ENCODE results near the gene ICA1. TPM values are rescaled to one million over a fixed set of nuclear protein-coding genes. Genes with fewer than 3 reads are reported as not detected.

ICA1 gene
- total RNA-seq, 1 donor from 2014 or later, result 74.6 TPM

DNA sequence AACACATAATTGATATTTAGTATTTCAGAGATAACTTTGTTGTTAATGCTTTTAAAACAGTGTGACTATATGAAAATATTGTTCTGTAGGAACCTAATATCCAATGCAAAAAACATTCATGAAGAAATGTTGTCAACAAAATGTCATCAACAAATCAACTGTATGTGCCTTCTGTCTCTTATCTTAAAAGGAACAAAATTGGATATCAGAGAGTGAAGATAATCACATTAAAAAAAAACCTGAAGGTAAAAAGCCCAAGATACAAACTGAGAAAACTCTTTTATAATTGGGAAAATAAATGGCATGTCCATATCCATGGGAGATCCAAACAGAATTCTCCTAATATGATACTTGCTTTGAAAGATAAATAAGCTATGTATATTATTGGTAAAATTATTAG lies 33.9 kb downstream of the ICA1 start:
- no peak for DNase-seq (ENCODE audit: low spot score)

DNA sequence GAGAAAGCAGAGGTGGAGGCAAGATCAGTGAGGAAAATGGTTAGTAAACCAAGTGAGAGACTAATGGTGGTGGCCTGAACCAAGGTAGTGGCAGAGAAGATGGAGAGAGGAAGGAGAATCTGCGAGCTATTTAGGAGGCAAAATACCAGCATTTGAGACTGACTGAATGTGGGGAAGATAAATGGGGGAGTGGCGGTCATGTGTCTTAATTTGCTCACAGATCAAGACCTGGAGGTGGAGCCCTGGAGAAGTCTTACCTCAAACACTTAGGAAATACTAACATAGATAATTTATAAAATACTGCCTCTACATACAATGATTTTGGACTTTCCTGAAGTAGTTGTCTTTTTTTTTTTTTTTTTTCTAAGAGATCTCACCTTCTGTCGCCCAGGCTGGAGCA lies 34.7 kb downstream of the ICA1 start:
- DNase-seq (ENCODE audit: low spot score), result no peak

DNA sequence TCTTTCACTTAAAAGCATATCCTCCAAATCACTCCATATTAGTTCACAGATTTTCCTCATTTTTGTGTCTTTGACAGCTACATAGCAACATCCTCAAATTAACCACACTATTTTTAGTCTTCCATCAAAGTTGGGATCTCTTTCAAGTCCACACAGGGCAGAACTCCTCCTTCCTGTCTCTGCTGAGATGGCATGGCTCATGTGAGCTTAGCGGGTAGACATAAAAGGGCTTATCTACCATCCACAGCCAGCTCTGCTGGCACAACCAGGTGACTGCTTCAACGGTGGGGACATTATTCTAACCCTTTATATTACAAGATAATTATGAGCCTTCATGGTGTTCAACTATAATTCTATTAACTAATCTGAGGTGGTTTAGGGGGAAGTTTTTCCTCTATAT lies 35.5 kb downstream of the ICA1 start:
- DNase-seq (ENCODE audit: low spot score), result no peak

DNA sequence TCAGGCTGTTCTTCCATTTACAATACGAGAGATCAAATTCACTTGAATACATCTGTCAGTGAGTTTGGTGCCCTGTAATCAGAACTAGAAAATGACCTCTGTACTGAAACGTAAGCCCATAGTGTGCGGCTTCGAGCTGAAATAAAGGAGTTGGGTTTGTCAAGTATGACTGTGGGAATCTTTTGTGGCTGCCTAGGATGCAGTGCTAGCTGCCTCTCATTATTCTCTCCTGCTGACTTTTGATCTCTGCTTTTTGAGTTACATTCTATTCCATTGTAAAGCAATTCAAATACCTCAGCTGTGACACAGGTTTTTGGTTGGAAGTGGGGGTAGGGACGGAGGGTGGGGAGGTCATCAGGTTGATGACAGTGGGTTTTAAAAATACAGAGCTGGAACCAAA lies 40.4 kb downstream of the ICA1 start:
- DNase-seq (ENCODE audit: low spot score), result no peak

DNA sequence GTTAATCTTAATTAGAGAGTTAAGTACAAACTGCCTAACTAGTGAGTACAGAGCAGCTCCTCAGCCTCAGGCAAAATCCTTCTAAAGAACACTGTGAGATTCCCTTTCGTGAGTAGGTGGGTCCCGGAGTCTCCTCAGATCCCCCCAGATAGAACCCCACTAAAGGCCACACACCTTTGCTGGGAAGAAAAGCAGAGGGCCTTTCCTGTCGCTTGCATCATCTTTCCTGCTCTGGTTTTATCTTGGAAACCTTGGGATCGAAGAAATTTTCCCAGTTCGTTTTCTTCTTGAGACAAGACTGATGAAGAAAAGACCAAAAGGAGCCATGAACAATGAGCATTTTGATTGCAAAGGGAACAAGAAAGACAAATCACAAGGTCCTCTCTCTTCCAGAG lies 40.9 kb downstream of the ICA1 start:
- no peak for DNase-seq (ENCODE audit: low spot score)

DNA sequence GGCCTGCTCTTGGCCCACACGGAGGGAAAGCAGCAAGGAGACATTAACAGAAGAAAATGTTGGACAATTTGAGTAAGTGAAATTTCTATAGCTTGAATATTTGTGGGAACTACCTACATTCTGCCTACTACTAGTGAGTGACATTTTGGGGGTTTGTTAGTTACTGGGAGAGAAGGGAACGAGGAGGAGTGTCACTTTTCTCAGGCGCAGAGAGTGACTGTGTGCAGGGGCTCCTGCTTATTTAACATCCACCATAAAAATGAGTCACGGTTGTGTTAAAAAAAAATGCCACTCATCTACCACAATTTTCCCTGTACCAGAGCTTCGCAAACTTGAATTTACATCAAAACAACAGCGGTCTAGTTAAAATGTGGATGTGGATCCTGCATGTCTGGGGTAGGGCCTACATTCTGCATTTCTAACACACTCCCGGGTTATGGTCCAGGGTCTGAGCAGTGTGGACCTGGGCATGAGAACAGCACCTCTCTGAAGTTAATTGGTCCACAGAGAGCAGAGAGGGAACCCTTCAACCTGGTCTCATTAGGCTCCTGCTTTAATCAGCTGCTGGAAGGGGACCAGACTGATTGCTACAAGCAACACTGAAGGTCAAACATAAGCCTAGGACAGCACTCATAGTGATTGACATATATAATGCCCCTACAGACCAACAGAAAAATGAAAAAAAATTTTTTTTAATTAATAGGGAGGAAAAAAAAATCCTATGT lies 41.4 kb downstream of the ICA1 start:
- no peak for DNase-seq (ENCODE audit: low spot score)

DNA sequence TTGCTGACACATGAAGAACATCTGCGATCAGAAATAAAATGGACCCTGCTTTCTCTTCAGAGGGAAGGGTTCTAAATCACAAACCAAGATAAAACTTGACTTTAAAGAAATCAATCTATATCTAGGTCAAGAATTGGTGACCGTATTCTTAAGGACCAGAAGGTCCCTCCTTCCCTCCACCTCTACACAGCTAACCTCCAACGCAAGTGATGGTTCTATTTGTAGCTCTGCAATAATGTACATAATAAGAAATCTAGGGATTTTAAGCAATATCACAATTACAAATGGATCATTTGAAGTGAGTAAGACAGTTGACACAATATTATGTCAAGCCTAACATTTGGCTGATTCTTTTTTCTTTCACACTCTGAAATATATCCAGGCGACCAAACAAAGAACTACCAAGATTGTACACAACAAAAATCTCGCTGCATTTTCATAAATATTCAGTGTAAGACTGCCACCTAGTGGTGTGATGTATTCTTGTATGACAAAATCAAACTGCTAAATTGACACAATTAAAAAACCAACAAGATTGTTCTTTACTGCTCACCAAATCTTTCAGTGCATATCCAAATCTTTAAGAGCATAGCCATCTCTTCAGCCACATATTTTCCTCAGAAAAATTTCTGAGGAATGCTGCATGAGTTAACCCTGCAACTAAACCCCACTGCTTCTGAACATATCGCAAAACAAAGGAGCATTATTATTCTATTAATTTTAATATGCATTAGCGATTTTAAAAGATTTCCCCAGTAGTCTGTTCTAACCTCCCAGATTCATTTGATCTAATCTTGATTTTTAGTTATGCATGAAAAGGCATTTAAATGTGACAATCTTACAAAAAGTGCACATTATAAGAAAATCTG lies 44.5 kb downstream of the ICA1 start:
- no peak for DNase-seq (ENCODE audit: low spot score)

DNA sequence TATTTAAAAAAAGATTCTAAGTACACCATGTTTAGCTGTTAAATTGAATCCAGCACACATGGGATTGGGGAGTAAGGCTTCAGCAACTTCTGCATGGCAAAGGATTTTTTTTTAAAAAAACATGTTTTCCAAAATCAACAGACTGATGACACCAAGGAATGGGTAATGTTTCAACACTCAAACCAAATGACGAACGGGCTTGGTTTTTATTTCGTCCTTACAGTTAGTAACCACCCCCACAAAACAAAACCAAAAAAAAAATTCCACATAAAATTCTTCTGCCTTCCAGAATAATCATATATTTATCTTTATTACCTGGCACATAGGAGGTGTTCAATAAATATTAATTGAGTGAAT lies 45.7 kb downstream of the ICA1 start:
- no peak for DNase-seq (ENCODE audit: low spot score)

DNA sequence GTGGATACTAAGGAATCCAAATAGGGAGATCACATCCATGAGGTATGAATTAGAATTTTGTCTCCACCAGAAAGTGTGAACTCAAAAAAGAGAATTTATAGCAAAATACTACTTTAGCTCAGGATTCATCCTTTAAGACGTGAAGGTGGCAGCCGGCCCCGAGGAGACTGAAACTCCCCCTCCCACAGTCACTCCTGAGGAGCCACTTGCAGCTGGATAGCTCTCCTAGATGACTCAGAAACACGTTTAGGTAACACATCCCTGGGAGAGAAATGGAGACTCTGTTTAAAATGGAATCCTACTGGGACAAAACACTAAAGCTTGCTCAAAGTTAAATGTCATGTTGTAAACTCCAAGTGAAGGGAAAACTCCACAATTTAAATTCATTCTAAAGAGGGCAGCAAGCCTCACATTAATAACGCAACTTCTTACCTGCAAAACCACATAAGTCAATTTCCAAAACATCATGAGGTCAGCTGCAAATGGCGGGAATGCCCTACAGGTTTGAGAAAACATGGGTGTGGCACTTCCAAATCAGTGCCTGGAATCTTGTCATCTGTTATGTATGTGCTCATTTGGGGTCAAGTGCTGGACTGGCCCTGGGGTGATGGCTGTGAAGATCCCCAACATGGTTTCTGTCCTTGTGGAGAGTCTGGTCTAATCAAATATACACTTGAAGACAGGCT lies 46.2 kb downstream of the ICA1 start:
- no peak for DNase-seq (ENCODE audit: low spot score)

DNA sequence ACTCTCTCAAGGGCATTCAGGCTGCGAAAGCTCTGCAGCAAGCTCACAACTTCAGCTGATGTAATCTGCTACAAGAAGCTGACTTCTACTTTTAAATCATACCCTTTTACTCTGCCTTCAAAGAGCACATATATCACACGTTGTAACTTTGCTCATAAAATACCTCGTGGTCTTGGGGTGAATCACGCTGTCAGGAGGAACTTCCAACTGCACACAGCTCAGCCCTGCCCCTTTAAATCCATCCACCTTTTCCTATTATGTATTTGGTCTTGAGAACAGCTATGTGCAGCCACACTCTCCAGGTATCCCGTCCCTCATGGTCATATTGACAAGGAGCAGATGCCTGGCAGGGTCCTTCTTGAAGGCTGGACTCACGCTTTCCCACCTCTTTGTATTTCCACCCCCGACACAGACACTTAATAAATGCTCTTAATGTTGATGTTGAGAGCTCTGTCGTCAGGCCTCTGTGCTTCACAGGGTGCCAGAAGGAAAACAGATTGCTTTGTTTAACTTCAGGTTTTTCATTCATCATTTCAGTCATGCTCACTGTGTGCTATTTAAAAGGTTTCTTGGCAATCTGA lies 47.6 kb downstream of the ICA1 start:
- no peak for DNase-seq (ENCODE audit: low spot score)

DNA sequence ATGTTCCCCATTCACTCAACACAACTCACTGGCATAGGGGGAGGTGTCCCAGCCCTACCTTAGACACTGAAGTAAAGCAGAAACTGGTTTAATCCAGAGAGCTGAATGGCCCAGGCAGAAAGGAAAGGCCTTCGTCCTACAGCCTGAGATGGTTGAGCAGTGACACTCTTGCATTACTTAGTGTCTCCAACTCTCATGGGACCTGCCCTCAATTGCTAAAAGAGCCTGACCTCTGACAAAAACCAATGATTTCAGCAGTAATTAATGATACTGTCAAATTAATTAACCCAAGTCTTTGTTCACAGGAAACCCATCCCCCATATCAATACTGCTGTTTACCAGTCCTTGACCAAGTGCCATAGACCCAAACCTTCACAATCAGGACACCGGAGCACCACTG lies 48.6 kb downstream of the ICA1 start:
- DNase-seq (ENCODE audit: low spot score), result no peak

DNA sequence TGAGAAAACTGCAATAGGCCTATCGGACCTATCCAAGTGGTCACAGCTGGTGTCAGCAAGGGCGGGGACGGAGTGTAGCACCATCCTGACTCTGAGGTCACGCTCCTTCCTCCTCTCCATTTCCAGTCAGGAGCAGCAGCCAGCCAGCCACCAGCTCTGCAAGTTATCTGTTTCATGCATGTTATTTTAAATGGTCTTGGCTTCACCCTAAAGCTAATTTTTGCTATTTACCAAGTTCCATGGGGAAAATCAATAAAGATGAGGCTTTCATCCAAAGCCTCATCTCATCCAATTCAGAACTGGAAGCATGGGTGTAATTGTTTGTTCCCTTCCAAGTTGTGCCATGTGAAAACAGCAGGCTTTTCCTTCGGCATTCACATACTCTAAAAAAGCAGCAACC lies 49.3 kb downstream of the ICA1 start:
- DNase-seq (ENCODE audit: low spot score), result no peak

DNA sequence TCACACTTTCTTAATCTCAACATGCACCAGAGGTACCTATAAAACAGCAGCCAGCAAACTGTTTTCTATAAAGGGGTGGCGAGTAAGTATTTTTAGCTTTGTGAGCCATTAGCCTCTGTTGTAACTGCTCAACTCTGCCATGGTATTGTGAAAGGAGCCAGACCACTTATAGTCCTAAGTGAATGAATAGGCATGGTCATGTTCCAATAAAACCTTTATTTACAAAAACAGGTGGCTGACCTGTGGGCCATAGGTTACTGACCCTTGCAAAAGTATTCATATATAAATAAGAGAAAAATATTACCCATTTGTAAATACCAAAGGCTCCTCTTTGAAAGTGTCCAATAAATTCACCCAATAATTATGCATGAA lies 50.3 kb downstream of the ICA1 start:
- no peak for DNase-seq (ENCODE audit: low spot score)

DNA sequence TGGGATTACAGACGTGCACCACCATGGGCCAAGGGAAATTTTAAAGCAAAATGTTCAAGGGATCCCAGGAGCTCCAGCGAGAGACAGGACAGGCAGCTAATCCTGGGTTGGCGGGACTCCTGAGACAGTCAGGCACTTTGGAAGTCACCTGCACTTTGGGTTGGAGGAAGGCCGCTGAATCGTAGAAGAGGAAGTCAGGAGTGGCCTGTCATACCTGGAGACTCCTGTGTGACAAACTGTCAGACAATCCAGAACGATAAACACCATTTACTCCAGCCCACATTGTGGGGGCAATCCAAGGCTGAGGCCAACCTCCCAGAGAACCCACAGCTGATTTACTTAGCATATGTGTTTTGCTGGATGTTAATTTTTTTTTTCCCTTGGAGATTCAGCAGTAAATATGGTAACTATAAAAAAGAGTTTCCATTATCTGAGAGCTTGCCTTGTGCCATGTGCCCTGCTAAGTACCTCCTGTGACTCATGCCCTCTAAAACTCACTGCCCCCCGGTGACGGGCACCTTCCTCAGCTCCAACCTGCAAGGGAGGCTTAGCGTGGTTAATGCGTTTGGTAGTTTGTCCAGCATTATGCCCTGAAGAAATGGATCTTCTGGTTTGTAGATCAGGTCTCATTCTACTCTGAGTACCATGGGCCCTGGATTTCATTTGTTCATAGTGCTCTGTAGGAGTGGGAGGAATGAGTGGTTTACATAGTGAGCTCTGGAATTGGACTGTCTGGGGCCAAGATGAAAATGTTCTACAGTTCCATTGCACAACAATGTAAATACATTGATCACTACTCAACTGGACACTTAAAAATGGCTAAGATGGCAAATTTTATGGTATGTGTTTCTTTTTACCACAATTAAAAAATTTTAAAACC lies 50.9 kb downstream of the ICA1 start:
- DNase-seq (ENCODE audit: low spot score), result no peak

DNA sequence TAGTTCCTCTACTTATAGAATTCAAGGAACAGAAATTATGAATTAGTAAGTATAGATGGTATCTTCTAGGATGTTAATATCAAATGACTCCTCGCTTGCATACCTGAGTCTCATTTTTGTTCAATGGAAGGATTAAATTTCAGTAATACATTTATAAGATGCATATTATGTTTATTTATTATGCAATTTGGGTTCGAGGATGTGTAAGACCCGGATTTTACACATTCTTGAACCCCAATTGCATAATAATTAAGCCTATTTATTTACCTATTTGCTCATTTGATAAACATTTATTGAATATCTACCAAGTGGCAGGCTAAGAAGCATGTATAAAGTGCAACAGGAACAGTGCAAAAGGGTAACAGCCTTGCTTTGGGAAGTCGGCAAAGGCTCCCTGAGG lies 52.6 kb downstream of the ICA1 start:
- DNase-seq (ENCODE audit: low spot score), result no peak

DNA sequence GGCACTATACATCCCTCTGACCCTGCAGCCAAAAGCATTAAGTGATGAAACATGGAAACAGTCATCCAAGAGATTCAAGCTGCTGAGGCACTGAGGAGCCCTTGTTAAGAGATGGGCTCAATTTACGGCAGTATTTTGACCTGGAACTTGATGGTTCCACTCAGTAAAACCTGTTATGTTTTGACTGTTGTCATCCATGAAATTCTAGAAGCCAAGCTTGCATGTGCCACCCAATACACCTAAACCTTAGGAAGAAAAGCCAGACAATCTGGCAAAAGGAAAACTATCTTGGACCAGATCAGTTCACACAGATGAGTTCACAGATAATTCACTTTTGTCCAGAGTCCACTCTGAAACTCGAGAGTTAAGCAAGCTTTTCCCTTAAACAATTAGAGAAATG lies 53.2 kb downstream of the ICA1 start:
- no peak for DNase-seq (ENCODE audit: low spot score)

DNA sequence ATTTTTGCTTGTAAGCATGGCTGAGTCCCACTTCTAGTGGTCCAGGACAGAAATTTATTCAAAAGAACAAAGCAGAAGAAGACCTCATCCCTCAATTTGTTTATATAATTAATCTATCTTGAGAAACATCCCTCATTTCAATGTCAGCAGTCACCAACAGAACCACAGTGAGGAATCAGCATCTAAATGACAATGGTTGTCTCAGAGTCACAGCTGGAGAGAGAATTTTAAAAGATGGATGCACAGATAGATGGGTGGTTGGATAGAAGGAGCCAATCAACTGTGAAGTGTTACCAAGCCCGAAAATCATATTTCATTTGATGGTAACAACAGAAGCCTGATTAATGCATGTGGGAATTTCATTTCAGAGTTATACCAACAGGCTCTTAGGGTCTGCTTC lies 55.0 kb downstream of the ICA1 start:
- no peak for DNase-seq (ENCODE audit: low spot score)

DNA sequence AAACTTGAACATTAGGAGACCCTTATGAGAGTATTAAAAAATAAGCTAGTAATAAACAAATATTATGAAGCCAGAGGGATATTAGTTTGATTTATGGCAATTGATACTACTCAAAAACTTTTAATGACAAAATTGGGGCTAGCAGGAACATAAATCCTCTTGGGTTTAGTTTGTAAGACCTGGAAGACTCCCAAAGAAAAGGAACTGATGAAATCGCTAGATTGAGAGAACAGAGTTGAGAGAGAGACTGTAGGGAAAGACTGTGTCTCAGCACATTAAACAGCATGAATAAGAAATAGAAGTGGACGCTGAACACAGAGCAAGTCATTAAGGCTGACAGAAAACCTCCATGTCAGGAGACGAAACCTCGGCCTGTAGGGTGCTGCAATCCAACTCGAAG lies 56.4 kb downstream of the ICA1 start:
- no peak for DNase-seq (ENCODE audit: low spot score)

DNA sequence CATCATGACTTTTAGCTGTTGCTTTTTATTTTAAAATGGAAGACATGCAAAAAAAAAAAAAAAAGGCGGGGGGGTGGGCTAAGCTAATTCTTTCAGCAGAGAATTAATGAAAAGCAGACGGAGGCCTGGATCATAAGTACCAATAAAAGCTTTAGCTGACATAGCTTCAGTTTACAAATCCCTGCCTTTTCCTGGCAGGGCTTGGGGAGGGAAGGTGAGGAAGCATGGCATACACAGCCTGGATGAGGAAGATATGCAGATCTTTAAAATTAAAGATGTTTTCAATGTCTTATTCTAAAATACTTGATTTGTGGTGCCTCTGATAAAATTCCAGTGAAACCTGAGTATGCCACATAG lies 57.0 kb downstream of the ICA1 start:
- no peak for DNase-seq (ENCODE audit: low spot score)

DNA sequence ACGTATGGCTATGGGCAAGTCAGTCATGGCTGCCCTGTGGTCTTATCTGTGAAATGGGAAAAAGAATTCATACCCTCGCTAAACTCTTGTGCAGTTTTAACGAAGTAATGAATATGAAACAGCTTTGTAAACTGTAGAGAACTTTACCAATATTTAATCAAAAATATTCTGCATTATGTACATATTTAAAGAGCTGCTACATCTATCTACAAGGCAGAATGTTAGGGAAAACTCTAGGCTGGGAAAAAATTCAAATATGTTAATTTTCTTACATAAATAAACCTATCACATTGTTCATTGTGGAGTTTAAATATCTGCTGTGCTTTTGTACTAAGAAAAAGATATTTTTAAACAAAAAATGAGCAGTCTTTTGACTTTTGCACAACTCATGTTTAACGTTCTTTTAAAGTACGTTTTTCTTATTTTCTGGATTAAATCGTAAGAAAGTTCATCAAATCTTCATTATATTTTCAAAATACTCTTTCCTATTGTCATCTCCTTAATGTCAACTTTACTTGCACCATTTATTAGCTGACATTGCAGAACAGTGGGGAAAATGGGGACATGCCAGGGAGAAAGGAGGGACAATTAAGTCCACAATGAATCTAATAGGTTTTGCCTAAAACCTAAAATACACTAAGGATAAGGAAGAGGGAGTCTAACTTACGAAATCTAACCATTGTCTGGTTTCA lies 57.5 kb downstream of the ICA1 start:
- no peak for DNase-seq (ENCODE audit: low spot score)

DNA sequence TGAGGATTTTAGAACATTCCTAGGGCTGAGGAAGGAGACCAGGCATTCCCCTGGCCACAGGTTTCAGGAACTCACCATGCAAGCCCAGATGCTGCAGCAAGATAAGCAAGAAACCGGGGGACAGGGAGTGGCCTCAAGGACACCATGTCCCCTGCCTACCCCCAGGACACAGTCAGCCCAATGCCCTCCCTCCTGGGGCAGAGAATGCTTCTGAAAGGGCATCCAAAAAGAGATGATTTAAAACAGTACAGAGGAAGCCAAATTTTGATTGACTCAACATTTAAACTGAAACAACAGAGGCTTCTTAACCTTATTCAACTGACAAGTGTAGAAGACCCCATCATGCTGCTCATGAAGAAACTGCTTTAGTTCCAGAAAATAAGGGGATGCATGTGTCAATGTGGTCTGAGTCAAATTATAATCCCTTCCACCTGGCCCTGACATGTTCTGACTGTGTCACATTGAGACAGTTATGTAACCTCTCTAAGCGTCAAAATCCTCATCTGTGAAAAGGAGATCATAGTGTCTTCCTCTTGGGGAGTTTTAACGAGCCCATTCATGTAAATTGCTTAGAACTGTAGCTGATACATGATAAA lies 60.0 kb downstream of the ICA1 start:
- no peak for DNase-seq (ENCODE audit: low spot score)
